ENCODE data around the gene RAB3IL1.
A peak's percentile ranks its signal among the peaks of the same experiment; 100 is the strongest.

The RAB3IL1 gene

DNA sequence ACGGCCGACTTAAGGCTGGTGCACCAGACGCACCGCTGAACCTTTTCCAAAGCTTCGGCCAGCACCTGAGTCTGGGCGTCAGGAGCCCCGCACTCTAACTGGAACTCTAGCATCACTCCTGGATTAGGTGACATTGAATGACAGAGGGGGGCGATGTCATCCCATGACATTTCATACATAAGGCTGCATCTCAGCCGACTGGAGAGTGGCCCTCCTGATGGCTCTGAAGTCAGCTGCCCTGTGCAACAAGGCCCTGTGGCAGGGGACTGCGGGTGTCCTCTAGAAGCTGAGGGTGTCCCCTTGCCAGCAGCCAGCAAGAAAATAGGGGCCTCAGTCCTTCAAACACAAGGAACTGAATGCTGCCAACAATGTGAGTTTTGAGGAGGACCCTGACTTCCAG, 16.0 kb downstream of the RAB3IL1 start:
- DNase-seq: no peak

DNA sequence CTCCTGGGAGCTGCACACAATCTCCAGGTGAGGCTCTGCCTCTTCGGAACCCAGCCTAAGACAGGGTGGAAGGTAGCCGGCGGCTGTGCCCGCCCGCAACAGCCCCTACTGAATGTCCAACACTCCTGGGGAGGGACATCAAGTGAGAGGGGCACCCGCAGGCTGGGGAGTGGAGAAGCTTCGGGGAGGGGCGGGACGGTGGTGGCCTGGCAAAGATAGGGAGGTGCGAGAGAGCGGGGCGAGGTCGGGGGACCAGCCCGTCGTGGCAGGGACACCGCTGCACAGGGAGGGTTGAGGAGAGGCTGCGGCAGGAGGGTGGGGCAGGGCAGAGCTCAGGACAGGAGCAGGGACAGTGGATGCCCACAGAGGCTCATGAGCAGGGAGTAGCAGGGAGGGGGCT, 17.1 kb downstream of the RAB3IL1 start:
- no peak for DNase-seq

DNA sequence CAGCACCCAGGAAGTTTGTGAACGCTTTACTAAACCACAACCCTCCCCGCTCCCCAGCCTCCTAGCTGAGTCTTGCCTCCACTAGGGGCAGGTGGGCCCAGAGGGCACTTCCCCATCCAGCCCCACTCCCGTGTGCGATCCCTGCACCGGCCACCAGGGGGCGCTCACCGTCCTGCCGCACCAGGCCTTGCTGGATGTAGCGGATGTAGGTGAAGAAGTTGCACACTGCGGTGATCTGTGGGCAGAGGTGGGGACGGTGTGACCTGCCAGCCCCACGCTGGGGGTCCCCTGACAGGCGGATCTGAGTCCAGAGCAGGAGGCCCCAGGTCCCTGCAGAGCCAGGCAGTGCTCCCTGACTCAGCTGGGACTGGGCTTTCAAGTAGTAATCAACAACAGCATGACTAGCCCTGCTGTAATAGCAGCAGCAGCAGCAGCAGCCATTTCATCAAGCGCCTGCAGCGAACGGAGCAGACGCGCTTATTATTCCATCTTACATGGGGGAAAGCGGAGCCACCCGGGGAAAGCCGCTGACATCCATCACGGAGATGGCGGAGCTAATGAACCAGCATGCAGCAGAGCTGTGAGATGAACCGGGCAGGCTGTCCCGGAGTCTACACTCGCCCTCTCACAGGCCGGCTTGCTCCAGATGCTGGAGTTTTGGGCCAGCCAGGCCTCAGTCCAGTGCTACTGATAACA, 18.1 kb downstream of the RAB3IL1 start:
- DNase-seq: peak in 1 of 2 experiments; percentile 58

DNA sequence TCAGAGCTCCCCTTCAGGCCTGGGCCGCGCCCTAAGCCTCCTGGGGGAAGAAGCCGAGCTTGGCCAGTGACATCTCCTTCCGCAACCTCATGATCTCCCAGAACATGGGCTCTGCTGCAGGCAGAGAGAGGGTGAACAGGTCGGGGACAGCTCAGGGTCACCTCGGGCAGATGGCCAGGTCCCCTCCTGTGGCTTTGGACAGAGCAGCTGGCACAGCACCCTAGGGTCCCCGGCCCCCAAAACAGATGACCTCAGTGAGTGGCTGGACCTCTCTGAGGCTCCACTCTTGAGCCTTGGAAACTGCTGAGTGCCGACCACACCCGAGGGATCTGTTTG, 19.2 kb downstream of the RAB3IL1 start:
- no peak for DNase-seq

GRCh38 chr11:61897387-61898246, 19.7 kb downstream of the RAB3IL1 start:
- peak in 1 of 2 experiments; percentile 55 for DNase-seq

- DNase-seq: no peak
Observed at GRCh38 chr11:61896665-61897386, 20.5 kb downstream of the RAB3IL1 start.

DNA sequence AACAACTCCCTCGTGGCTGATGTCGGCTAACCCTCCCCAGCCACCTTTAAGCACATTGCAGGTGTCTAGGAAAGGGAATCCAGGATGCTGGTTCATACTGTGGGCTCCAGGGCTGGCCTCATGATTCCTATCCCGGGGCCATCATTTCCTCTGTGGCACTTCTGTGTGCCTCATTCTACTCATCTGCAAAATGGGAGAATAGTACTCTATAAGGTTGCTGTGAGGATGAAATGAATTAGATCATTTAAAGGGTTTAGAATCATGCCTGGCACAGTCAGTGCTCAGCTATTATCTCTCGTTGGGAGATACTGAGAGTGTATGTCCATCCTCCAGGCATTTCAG, 21.7 kb downstream of the RAB3IL1 start:
- no peak for DNase-seq

- DNase-seq: no peak
Observed at GRCh38 chr11:61895046-61895717, 22.2 kb downstream of the RAB3IL1 start.

DNA sequence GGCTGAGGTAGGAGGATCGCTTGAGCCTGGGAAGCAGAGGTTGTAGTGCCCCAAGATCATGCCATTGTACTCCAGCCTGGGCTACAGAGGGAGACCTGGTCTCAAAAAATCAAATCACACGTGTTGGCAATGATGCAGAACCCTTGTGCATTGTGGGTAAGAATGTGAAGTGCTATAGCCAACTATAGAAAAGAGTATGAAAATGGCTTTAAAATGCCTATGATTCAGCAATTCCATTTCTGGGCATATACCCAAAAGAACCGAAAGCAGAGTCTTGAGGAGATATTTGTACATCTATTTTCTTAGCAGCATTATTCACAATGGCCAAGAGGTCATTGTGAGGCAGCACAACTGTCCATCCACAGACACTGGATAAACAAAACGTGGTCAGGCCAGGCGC, 23.4 kb downstream of the RAB3IL1 start:
- DNase-seq: no peak

- DNase-seq: no peak
Observed at GRCh38 chr11:61892085-61892370, 25.3 kb downstream of the RAB3IL1 start.

DNA sequence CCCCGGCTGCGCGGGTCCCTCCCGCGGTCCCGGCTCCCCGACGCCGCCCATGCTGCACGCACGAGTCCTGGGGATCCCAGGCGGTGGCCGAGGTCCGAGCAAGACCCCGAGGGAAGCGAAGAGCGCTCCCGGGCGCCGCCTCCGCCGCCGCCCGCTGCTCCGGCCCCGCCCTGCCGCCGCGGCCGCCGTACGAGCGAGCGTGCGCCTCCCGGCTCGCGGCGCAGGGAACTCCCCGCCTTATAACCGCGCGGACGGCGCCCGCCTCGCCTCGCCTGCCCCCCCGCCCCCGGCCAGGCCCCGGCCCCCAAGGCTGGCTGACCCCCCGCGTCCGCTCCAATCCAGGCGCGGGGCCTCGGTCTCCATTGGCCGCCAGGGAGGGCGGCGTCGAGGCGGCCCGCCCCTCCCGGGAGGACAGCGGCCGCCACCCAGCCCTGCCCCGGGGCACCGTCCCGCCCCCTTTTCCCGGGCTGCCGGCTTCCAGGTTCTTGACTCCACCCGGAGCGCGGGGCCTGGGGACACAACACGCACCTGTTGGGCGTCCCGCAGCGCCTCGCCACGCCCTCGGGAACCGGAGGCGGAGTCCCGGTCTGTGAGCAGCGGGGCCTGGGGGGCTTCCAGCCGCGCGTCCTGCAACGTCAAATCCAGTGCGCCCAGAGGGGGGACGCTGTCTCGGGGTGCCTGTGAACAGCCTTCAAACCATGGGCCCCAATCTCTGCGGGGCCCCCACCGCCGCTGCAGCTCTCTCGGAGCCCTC, 25.9 kb downstream of the RAB3IL1 start, which contains the start of gene FADS3:
TSS of gene FADS3 (minus strand) at position 215 of the 754 bp plus-strand sequence. CDS start at position 51, 164 bp downstream.
- peak; percentile 68 to 77 for DNase-seq

GRCh38 chr11:61890529-61891330, 26.6 kb downstream of the RAB3IL1 start:
- DNase-seq: peak; percentile 32 to 46

GRCh38 chr11:61889831-61890230, 27.5 kb downstream of the RAB3IL1 start:
- DNase-seq: no peak

DNA sequence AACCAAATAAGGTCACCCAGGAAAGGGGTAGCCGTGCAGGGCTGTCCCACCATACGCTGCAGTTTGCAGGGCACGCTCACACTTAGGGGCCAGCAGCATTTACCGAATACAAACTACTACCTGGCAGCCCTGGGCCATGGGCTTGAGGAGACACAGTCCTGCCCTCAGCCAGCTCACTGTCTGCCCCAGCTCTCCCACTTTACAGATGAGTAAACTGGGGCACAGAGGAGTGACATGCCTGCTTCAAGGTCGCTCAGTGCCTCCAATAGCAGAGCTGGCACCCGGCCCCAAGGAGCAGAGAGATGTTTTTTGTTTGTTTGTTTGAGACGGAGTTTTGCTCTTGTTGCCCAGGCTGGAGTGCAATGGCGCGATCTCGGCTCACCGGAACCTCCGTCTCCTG, 28.8 kb downstream of the RAB3IL1 start:
- DNase-seq: no peak

DNA sequence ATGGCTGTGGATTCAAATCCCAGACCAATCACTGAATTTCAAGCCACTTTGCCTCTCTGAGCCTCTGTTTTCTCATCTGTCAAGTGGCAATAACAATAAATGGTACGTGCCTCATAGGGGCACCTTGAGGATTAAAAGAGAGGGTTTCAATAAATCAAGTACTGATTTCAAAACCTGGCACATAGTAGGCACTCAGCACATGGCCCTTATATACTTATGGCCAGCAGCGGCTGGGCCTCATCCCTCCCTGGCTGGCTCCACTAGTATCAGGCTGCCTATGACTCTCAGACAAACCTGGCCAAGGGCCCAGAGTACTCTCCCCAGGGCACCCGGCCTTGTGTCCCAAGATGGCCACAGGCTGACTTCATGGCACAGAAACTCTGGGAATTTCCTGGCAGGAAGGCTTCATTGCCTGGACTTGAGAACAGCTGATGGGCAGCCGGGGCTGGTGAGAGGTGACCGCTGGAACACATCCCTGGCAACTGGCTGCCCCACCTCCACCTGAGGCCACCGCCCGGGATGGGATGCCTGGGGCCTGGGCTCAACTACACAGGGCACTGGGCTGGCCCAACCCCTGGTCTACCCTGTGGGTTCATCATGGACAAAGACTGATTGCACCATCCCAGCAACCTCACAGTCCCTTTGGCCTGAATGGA, 29.4 kb downstream of the RAB3IL1 start:
- peak; percentile 86 to 88 for DNase-seq

- DNase-seq: no peak
Observed at GRCh38 chr11:61886643-61887042, 30.7 kb downstream of the RAB3IL1 start.

- no peak for DNase-seq
Observed at GRCh38 chr11:61885784-61886580, 31.4 kb downstream of the RAB3IL1 start.

DNA sequence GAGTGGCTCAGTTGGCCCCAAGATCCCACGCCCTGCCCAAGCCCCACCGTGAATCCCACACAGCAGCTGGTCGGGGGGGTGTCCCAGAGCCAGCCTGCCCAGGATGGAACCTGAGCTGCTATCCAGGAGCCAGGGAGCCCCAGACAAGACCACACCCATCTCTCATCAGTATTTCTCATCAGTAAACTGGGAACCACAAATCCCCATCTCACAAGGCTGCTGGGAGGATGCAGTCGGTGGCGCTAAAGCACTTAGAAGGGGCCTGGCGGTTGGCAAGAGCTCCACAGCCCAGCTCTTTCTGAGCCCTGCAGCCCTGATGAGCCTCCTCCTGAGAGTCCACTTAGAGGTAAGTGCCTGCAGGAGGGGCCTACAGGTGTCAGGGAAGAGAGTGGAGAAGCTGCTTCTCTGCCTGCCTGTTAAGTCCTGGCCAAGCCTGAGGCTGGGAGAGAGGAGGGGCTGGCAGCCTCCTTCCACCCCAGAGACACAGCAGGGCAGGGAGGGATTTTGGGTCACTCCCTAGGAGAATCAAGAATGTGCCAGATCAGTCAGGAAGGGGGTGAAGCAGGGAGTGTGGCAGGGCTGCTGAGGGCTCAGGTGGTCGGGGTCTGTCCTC, 32.1 kb downstream of the RAB3IL1 start:
- no peak for DNase-seq

- DNase-seq: no peak
Observed at GRCh38 chr11:61883947-61884346, 33.4 kb downstream of the RAB3IL1 start.

DNA sequence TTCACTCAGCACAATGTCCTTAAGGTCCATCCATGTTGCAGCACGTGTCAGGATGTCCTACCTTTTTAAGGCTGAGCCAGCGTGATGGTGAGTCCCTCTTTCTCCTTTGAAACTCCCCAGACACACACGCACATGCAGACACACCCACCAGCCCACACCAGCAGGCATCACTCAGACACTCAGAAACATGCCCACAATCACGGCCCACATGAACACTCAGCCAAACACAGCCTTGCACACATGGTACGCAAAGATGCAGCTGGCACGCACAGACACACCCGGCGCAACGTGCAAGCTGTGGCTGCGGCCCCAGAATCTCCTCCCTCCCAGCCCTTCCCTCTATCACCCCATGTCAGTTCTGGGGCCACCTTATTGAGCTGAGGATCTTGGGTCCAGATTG, 34.0 kb downstream of the RAB3IL1 start:
- DNase-seq: no peak
